ENCODE results near the gene FBXW11. TPM values are rescaled to one million over a fixed set of nuclear protein-coding genes. Genes with fewer than 3 reads are reported as not detected.

FBXW11 gene
- total RNA-seq, 1 experiment from 2014 or later, result 54.8 TPM

GRCh38 chr5:172010278-172010677, 3.8 kb upstream of the FBXW11 start:
- H3K27ac ChIP-seq, result no peak overlapping the region
- H3K4me2 ChIP-seq, result no peak overlapping the region
- CTCF ChIA-PET, result interaction anchor here (0.8 kb wide), 1 partner anchor 165 kb away, joined by 5 read pairs; no protein-coding TSS in a partner anchor
- H3K36me3 ChIP-seq (ENCODE audit: low read depth), result no peaks in the 10 kb centered on the region
- BruUV-seq (replicated peaks), result no TSS peak
- H3K4me1 ChIP-seq (replicated peaks; ENCODE audit: insufficient read depth), result peaks cover 7% of the 10 kb centered on the region; the same call in 1 of the 2 replicates
- peaks cover 3% of the 10 kb centered on the region; the same call in 1 of the 2 replicates for H4K20me1 ChIP-seq (ENCODE audit: insufficient read depth)
- H3K9me3 ChIP-seq (ENCODE audit: insufficient read depth, low read depth), result no peaks in the 10 kb centered on the region
- no peak for TF ChIP-seq EZH2 (IDR thresholded peaks at IDR 0.05; ENCODE audit: low read depth)
- TF ChIP-seq, protein P1, sequence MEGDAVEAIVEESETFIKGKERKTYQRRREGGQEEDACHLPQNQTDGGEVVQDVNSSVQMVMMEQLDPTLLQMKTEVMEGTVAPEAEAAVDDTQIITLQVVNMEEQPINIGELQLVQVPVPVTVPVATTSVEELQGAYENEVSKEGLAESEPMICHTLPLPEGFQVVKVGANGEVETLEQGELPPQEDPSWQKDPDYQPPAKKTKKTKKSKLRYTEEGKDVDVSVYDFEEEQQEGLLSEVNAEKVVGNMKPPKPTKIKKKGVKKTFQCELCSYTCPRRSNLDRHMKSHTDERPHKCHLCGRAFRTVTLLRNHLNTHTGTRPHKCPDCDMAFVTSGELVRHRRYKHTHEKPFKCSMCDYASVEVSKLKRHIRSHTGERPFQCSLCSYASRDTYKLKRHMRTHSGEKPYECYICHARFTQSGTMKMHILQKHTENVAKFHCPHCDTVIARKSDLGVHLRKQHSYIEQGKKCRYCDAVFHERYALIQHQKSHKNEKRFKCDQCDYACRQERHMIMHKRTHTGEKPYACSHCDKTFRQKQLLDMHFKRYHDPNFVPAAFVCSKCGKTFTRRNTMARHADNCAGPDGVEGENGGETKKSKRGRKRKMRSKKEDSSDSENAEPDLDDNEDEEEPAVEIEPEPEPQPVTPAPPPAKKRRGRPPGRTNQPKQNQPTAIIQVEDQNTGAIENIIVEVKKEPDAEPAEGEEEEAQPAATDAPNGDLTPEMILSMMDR (conservative IDR thresholded peaks at IDR 0.05), result no peak
- intact Hi-C loops (cut with micrococcal nuclease; ENCODE audit: unreplicated experiment), result no loop called here
- peaks cover 10% of the 10 kb centered on the region; the same call in 1 of the 2 replicates for H3F3A ChIP-seq (ENCODE audit: insufficient read depth, low read depth)
- no peak overlapping the region for H3K4me3 ChIP-seq
- no peaks in the 10 kb centered on the region for H3K27me3 ChIP-seq (ENCODE audit: insufficient read depth, low read depth)
- no peak for DNase-seq
- peaks cover 22% of the 10 kb centered on the region for H3K79me2 ChIP-seq (ENCODE audit: low read depth)
- H3K9me2 ChIP-seq (ENCODE audit: insufficient read depth), result no peaks in the 10 kb centered on the region
- POLR2A ChIA-PET (ENCODE audit: unreplicated experiment), result no interaction called here
- no peak overlapping the region for H2AFZ ChIP-seq

DNA sequence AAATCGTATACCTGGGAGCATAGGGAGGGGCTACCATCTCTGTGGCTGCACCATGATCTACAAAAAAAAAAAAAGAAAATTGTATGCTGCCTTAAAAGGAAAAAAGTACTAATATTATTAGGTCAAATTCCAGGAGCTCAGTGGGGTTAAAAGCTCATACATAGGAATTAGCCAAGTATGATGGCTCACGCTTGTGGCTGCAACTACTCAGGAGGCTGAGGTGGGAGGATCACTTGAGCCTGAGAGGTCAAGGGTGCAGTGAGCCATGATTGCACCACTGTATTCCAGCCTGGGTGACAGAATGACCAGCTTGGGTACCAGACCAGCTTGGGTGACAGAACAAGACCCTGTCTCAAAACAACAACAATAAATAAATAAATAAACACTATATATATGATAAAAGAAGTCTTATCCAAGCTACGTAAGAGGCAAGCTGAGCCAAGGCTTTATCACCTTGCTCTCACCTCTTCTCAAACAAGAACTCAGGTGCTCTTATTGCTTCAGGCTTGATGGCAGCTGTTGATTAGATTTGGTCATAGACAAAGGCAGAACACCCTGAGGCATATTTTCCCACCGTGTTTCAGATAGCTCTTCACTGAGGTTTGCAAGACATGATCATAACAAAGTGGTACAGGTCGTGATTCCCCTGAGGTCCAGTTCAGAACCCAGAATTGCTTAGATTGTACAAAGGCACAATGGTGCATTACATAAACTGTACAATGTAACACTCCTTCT, 3.3 kb upstream of the FBXW11 start:
- intact Hi-C loops (cut with micrococcal nuclease; ENCODE audit: unreplicated experiment), result loop anchor here (5.0 kb wide), 1 partner anchor 273 kb away; the partner anchor contains the start of gene UBTD2
- ChIA-PET POLR2A (ENCODE audit: unreplicated experiment) (no interaction called here), CTCF (interaction anchor here (0.8 kb wide), 1 partner anchor 165 kb away, joined by 5 read pairs; no protein-coding TSS in a partner anchor)

GRCh38 chr5:172008689-172009141, 2.3 kb upstream of the FBXW11 start:
- H3K4me1 ChIP-seq (replicated peaks; ENCODE audit: insufficient read depth), result peaks cover 19% of the 10 kb centered on the region
- H3K27ac ChIP-seq, result no peak overlapping the region
- no peak for DNase-seq
- ChIA-PET POLR2A (ENCODE audit: unreplicated experiment) (no interaction called here), CTCF (no interaction called here)
- H3K27me3 ChIP-seq (ENCODE audit: insufficient read depth, low read depth), result no peaks in the 10 kb centered on the region
- no peak overlapping the region for H3K4me3 ChIP-seq
- BruUV-seq (replicated peaks), result no TSS peak
- H3K9me2 ChIP-seq (ENCODE audit: insufficient read depth), result no peaks in the 10 kb centered on the region
- TF ChIP-seq EZH2 (IDR thresholded peaks at IDR 0.05; ENCODE audit: low read depth), result no peak
- TF ChIP-seq, protein P1 (conservative IDR thresholded peaks at IDR 0.05), result no peak
- H3K9me3 ChIP-seq (ENCODE audit: insufficient read depth, low read depth), result no peaks in the 10 kb centered on the region
- intact Hi-C loops (cut with micrococcal nuclease; ENCODE audit: unreplicated experiment), result loop anchor here (5.0 kb wide), 1 partner anchor 274 kb away; the partner anchor contains the start of gene UBTD2
- peaks cover 14% of the 10 kb centered on the region for H4K20me1 ChIP-seq (ENCODE audit: insufficient read depth)
- no peaks in the 10 kb centered on the region for H3K36me3 ChIP-seq (ENCODE audit: low read depth)
- 0 out of 2 replicates have a peak overlapping the region, but pooled peaks have one; percentile 89 for H3K4me2 ChIP-seq
- H3F3A ChIP-seq (ENCODE audit: insufficient read depth, low read depth), result peaks cover 13% of the 10 kb centered on the region; the same call in 1 of the 2 replicates
- peaks cover 37% of the 10 kb centered on the region for H3K79me2 ChIP-seq (ENCODE audit: low read depth)
- no peak overlapping the region for H2AFZ ChIP-seq

More for the DNA sequence above, 3.3 kb upstream of the FBXW11 start:
- Histone ChIP-seq H3K36me3 (ENCODE audit: low read depth) (no peaks in the 10 kb centered on the region), H3K9me3 (ENCODE audit: insufficient read depth, low read depth) (no peaks in the 10 kb centered on the region), H3K27me3 (ENCODE audit: insufficient read depth, low read depth) (no peaks in the 10 kb centered on the region), H3K4me1 (replicated peaks; ENCODE audit: insufficient read depth) (peaks cover 9% of the 10 kb centered on the region), H3K27ac (no peak overlapping the region), H3F3A (ENCODE audit: insufficient read depth, low read depth) (peaks cover 13% of the 10 kb centered on the region; the same call in 1 of the 2 replicates), H3K4me3 (no peak overlapping the region), H3K4me2 (no peak overlapping the region), H3K79me2 (ENCODE audit: low read depth) (peaks cover 28% of the 10 kb centered on the region), H2AFZ (no peak overlapping the region), H4K20me1 (ENCODE audit: insufficient read depth) (peaks cover 8% of the 10 kb centered on the region; the same call in 1 of the 2 replicates), H3K9me2 (ENCODE audit: insufficient read depth) (no peaks in the 10 kb centered on the region)
- no TSS peak for BruUV-seq (replicated peaks)
- no peak for TF ChIP-seq EZH2 (IDR thresholded peaks at IDR 0.05; ENCODE audit: low read depth)
- TF ChIP-seq, protein P1 (conservative IDR thresholded peaks at IDR 0.05), result no peak
- DNase-seq, result no peak
